Ovary (tissue), 9 donors: Measurements from ENCODE around the gene SLC22A23. TPM values are rescaled to one million over a fixed set of nuclear protein-coding genes. Genes with fewer than 3 reads are reported as not detected.
A peak's percentile ranks its signal among the peaks of the same experiment; 100 is the strongest.

Experiments
- DNase-seq, 5 donors: peaks; one replicate each; pipeline ENCODE4 v3.0.0-alpha.2; 2019 to 2020
- H3K27ac ChIP-seq, 2 donors: fragments of 200-600 bp; one replicate each; pipeline versions ENCODE4 v1.5.1 to v1.8.0; 2019 to 2022
- H3K27me3 ChIP-seq: fragments of 200-600 bp; one replicate; pipeline ENCODE4 v1.8.0; 2022
- H3K36me3 ChIP-seq: fragments of 200-600 bp; sonication (generic); one replicate; pipeline ENCODE4 v1.5.1; 2019
- H3K4me1 ChIP-seq: one replicate; pipeline ENCODE4 v1.8.1; 2013; ENCODE audit warnings: mild to moderate bottlenecking, moderate library complexity; ENCODE audit not compliant: insufficient read depth
- H3K4me3 ChIP-seq: fragments of 200-600 bp; sonication (generic); one replicate; pipeline ENCODE4 v1.5.1; 2017
- H3K9me3 ChIP-seq, 2 donors: fragments of 200-600 bp in 1 of 2; sonication (generic) in 1 of 2; one replicate each; pipeline versions ENCODE4 v1.5.1 to v1.8.1; 2013 to 2019; ENCODE audit warnings: mild to moderate bottlenecking in 1 of 2, moderate library complexity in 1 of 2
- CTCF ChIP-seq, 3 donors: fragments of 450-650 bp in 2 of 3; fragments of 200-600 bp in 1 of 3; IDR thresholded peaks; one replicate each; pipeline versions ENCODE4 v1.5.1 to v1.8.0; 2016 to 2022; ENCODE audit warnings: antibody characterized with exemption in 3 of 3, mild to moderate bottlenecking in 1 of 3
- EP300 ChIP-seq: sonication (generic); formaldehyde crosslinking; IDR thresholded peaks from one replicate; pipeline ENCODE4 v1.6.1; 2017; ENCODE audit warnings: antibody characterized with exemption
- POLR2A ChIP-seq: fragments of 450-650 bp; IDR thresholded peaks from one replicate; pipeline ENCODE4 v1.6.1; 2017; ENCODE audit warnings: antibody characterized with exemption, mild to moderate bottlenecking, moderate library complexity
- WGBS, 3 donors: extraction: QIAGEN DNeasy Blood & Tissue Kit in 1 of 3; methylation state at CpG; one replicate each; pipeline versions ENCODE4 v1.1.5 to v1.1.7; 2013 to 2017; 5-methylcytosine and 5-hydroxymethylcytosine counted together
- intact Hi-C, 4 donors: fragments of 100-400 bp; cut with DNase I; formaldehyde crosslinking; loops; one replicate each; pipeline versions ENCODE4 v1.11.0 to v1.15.1; 2022 to 2023
- polyA plus RNA-seq, 2 donors: library from polyadenylated mRNA; stranded (reverse); fragments of 200-250 nt in 1 of 2; fragments of 350-450 nt in 1 of 2; fragmentation: Illumina TruSeq in 1 of 2; extraction: RNeasy Lipid Tissue Mini Kit (QIAGEN cat#74804) in 1 of 2; gene quantifications; one replicate each; pipeline ENCODE4 v1.2.3, GENCODE V29; 2013 to 2014
- total RNA-seq, 7 donors: library from RNA; depleted of rRNA in 2 of 7; stranded (reverse); fragments of >200 nt in 2 of 7; fragmentation: NEBNext Ultra II Directional in 3 of 7; extraction: Animal tissue kit (Norgen Biotek cat#: 25700) in 3 of 7; gene quantifications; one replicate each; pipeline versions ENCODE4 v1.1.0 to v1.2.4, GENCODE V29; 2016 to 2023
- donor health status: DM: no; HTN: no; CAD: no; lungs with moderate emphysema.
- donor health status: DM: no; HTN: no; CAD: no.
- donor health status: Bipolar disorder and iron deficiency.
- donor health status: DM: yes; HTN: yes; CAD: no.
- donor health status: DM: no; HTN: no; CAD: no.
- donor health status: DM: yes; HTN: yes; CAD: no.

SLC22A23 gene
- total and polyA plus RNA-seq, 9 donors, result 2.3 to 31.0 (median 5.2) TPM

- WGBS, 3 donors, result 54 to 61% (median 60%) methylated on average over 4 of the region's 4 CpGs
- intact Hi-C loops, result loop anchor here (5.0 to 10.0 kb wide), 4 partner anchors 176 to 716 kb away; partner anchors contain the start of gene SLC22A23 (in 1 of the 4)
- Histone ChIP-seq H3K4me3 (no peak overlapping the region), H3K36me3 (no peaks in the 10 kb centered on the region), H3K4me1 (no peaks in the 10 kb centered on the region), H3K9me3 (no peaks in the 10 kb centered on the region), H3K27ac (no peak overlapping the region), H3K27me3 (no peaks in the 10 kb centered on the region)
- no peak for TF ChIP-seq POLR2A
- peak in 3 of 5 donors; percentile 6 to 20 (median 17) for DNase-seq
These were observed 178.2 kb downstream of the SLC22A23 start for GRCh38 chr6:3278691-3279090.

GRCh38 chr6:3277851-3278416 is 178.9 kb downstream of the SLC22A23 start:
- Histone ChIP-seq H3K4me1 (no peaks in the 10 kb centered on the region), H3K4me3 (no peak overlapping the region), H3K27ac (no peak overlapping the region), H3K36me3 (no peaks in the 10 kb centered on the region), H3K27me3 (no peaks in the 10 kb centered on the region), H3K9me3 (no peaks in the 10 kb centered on the region)
- peak in 3 of 5 donors; percentile 16 to 34 (median 17) for DNase-seq
- intact Hi-C loops, result loop anchor here (5.0 to 10.0 kb wide), 4 partner anchors 177 to 717 kb away; partner anchors contain the start of gene SLC22A23 (in 1 of the 4)
- 68 to 71% (median 70%) methylated on average over 9 of the region's 9 CpGs for WGBS, 3 donors
- TF ChIP-seq EP300 (no peak), POLR2A (no peak), CTCF (IDR thresholded peaks at IDR 0.05) (no peak)

DNA sequence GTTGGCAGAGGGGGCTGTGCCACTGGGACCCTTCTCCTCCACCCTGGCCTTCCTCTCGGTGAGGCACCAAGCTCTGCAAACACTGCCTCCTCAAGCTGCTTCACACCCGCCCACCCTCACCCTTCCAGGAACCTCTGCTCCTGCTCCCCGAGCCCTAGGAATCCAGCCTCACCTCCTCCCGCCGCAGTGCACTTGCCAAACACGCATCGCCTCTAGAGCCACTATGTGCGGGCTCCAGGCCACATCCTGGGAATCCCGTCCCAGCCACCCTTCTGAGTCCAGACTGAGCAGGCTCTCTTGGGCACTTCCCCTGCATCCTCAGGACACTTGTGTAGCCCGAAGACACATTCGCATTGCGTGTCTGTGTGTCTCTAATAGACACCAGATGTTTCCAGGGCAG is 179.6 kb downstream of the SLC22A23 start:
- peak in 2 of 5 donors; percentile 21 to 31 for DNase-seq
- H3K9me3 ChIP-seq, result no peaks in the 10 kb centered on the region
- WGBS, 3 donors, result 78 to 86% (median 83%) methylated on average over 12 of the region's 12 CpGs
- no peaks in the 10 kb centered on the region for H3K4me1 ChIP-seq
- intact Hi-C loops, result loop anchor here (5.0 to 10.0 kb wide), 4 partner anchors 178 to 718 kb away; partner anchors contain the start of gene SLC22A23 (in 1 of the 4)
- no peak overlapping the region for H3K4me3 ChIP-seq
- H3K36me3 ChIP-seq, result no peaks in the 10 kb centered on the region
- no peak overlapping the region for H3K27ac ChIP-seq
- no peaks in the 10 kb centered on the region for H3K27me3 ChIP-seq
- no peak for TF ChIP-seq EP300
- TF ChIP-seq CTCF (IDR thresholded peaks at IDR 0.05), result no peak
- TF ChIP-seq POLR2A, result no peak

DNA sequence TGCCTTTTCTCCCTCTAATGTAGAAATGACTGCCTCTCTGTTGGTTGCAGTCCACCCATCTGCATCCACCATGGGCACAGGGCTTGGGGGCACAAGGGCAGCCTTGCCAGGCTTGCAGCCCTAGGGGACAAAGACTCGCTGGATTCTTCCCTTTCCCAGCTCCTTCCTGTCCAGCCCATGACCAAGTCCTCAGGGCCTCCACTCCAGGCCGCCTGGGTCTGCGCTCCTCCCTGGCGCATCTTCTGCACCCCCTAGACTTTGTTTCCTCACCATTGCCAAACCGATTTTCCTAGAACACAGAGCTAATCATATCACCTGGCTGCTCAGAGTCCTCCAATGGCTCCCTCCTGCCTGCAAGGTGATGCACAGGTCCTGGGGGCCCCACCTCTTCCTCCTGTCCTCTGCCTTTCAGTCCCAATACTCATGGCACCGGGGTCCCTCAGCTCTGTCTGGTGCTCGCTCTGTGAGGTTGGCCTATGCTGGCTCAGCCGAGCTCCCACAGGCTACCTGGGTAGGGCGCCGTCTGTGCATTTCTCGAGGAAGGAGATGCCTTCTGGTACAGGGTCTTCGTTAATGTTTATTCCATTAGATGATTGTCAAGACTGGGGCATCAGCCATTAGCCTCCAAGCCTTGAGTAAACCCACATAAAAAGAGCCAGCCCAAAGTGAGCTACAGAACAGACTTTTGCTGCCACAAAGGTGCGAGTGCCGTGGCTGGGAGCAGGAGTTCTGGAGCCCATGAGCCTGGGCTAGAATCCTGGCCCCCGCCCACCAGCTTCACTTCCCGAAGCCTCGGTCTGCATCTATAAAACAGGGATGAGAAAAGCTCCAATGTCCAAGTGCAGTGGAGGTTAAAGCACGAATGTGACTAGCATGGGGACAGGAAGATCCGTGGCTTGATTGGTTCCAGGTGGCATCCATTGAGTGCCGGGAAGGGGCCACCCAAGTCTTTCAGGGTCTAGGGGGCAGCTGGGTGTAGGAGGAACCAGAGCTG is 180.4 kb downstream of the SLC22A23 start:
- H3K27ac ChIP-seq, result no peak overlapping the region
- H3K4me1 ChIP-seq, result no peaks in the 10 kb centered on the region
- 80 to 84% (median 83%) methylated on average over 20 of the region's 20 CpGs for WGBS, 3 donors
- no peaks in the 10 kb centered on the region for H3K36me3 ChIP-seq
- TF ChIP-seq CTCF (IDR thresholded peaks at IDR 0.05), result no peak
- TF ChIP-seq EP300, result no peak
- no peak for TF ChIP-seq POLR2A
- DNase-seq, result peak in 1 of 5 donors; percentile 27
- H3K27me3 ChIP-seq, result no peaks in the 10 kb centered on the region
- H3K4me3 ChIP-seq, result no peak overlapping the region
- intact Hi-C loops, result loop anchor here (5.0 to 10.0 kb wide), 4 partner anchors 178 to 718 kb away; partner anchors contain the start of gene SLC22A23 (in 1 of the 4)
- no peaks in the 10 kb centered on the region for H3K9me3 ChIP-seq
